Measurements from ENCODE around the gene RGS6.

RGS6 gene

DNA sequence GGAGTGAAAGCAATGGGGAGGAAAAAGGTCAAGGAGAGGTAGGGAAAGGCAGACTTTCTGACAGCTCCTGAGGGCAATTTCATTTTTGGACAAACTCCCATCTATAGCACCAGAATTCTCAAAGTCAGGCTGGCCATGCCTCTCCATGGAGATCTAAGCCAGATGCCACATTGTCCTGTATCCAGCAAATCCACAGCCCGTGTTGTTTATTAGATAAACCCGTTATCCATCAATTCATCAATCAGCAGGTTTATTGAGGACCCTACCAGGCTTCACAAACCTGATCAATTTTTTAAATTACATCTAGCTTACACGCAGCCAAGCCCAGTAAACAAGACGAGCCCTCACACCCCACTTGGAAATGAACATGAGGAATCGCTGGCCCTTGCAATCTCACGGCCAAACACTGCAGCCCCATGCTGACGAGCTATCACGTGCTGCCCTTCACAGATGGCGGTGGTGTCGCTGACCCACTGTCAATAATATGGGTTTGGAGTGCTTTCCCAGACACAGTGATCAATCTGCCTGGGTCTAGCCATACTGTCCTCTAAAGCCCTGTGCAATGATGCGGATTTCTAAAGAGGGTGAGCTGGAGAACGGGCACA is 628.8 kb downstream of the RGS6 start:
- no peak for DNase-seq

GRCh38 chr14:72562300-72562699 is 630.1 kb downstream of the RGS6 start:
- DNase-seq = no peak

DNA sequence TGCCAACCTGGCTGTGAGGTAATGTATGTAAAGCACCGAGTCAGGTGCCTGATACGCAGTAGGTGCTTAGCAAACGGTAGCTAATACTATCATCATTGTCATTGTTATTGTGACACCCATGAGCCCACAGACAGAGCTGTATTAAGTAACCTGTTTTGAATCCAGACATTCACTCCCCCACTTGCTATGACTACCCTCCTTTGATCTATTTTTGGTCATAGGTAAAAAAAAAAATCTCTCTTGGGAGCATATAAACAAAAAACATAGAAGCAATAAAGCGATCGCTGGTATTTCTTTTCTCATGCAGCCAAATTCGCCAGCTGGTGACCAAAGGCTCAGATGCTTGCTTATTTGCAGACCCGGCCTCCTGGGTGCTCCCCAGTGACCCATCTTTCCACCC is 631.4 kb downstream of the RGS6 start:
- DNase-seq = no peak

DNA sequence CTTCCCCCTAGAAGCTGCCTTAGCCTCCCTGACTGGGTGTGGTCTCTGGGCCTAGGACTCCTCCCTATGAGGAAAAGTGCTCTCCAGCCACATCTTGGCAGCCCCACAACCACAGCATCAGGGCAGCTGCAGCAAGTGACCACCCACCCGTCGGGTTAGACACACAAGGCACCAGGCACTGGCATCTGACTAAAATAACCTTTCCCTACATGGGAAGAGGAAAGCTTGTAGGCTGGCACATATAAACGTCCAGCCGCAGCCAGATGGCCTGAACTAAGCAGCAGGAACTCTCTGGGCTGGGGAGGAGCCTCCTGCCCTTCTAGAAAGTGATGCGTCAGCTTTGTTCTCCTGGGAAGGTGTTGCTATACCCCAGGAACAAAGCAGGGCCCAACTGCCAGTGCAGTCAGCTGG is 632.9 kb downstream of the RGS6 start:
- no peak for DNase-seq

GRCh38 chr14:72565917-72566316 is 633.7 kb downstream of the RGS6 start:
- DNase-seq = no peak

DNA sequence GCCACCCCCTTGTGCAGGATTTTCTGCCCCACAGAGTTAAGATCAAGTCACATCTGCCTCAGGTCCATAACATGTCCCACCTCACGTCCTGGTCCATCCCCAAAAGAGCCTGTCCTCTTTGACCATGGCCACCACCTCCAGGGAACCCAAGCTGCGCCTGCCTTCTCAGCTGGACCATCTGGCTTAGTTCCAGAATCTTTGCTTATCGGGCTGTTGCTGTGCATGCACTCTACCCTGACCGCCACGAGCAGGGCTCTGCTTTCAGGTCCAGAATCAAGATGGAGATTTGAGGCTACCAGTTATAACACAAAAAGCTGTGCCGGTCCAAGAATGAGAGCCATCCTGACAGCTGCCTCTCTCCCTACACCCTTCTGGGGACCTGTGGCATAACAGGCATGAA is 635.0 kb downstream of the RGS6 start:
- no peak for DNase-seq

DNA sequence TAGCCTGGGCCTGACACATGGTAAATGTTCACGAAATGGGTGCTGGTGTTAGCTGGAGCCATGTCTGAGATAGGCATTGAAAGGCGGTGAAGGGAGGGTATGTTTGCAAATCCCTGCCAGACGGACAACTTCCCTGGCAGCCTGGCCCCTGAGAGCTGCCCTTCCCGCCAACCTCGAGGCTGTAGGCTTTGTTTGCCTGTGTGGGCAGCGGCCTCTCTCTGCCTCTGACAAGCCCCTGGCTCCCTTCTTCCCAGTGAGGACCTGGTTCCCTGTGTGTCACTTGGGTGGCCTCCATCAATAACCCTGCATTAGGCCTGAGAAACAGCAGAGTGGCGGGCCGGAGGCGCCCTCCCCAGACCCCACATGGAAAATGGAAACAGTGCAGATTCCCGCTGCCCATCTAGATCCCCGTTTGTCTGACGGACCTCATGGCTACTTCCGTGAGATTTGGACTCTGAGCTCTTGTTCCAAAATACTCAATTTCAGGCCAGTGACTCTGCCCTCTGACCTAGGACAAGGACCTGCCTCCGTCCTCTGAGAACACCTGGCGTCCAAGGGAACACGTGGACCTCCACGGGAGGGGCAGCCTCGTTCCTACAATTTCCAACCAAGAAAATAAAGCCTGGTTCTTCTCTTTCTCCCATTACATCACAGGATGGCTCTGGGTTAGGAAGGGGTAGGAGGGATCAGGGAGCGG is 636.2 kb downstream of the RGS6 start:
- DNase-seq = no peak

- no peak for DNase-seq
These were observed 641.6 kb downstream of the RGS6 start for GRCh38 chr14:72573725-72574417.

GRCh38 chr14:72574715-72575114 is 642.5 kb downstream of the RGS6 start:
- DNase-seq = no peak

DNA sequence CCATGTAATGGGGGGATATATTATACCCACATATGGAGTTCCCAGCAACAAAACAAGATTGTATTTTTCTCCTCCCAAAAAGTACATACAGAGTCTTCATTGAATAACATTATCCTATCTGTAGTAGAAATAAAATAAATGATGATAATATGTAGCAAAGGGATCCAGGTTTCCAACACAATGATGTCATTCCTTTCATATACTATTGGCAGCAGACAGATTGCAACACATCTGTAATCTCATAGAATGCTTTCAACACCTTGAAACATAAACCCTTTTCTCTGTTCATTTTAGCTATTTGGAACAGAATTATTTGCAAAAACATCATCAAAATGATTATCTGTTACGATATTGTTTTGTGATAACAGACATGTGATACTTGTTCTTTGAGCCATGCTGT is 644.0 kb downstream of the RGS6 start:
- DNase-seq = no peak

- DNase-seq = no peak
These were observed 645.3 kb downstream of the RGS6 start for GRCh38 chr14:72577521-72577920.

DNA sequence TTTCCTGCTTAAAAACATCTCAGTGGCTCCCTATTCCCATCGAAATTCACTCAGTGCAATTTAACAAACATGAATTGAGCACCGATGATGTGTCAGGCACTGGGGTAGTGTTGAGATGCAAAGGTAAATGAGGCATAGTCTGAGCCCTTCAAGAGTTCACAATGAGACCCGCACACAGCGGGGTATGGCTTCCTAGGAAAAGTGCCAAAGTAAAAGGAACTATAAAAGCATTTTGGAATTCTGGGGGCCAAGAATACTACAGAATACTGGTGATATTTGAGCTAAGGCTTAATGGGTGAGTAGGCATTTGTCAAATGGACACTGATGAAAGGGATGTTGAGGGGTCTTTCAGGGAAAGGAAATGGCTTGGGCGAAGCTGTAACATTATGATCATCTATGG is 646.3 kb downstream of the RGS6 start:
- no peak for DNase-seq

DNA sequence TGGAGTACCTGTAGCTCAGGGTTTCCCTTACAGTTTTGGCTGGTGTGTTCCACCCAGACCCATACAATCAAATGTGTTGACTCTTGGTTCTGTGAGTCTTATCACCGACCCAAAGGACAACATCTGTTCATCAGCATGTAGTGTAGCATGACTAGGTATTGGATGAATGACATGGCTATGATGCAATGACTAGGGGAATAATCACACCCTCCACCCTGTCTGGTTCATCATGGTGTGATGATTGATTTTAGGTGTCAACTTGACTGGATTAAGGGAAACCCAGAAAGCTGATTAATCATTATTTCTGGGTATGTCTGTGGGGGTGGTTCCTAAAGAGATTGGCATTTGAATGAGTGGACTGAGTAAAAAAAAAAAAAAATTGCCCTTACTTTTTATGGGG is 650.4 kb downstream of the RGS6 start:
- no peak for DNase-seq

DNA sequence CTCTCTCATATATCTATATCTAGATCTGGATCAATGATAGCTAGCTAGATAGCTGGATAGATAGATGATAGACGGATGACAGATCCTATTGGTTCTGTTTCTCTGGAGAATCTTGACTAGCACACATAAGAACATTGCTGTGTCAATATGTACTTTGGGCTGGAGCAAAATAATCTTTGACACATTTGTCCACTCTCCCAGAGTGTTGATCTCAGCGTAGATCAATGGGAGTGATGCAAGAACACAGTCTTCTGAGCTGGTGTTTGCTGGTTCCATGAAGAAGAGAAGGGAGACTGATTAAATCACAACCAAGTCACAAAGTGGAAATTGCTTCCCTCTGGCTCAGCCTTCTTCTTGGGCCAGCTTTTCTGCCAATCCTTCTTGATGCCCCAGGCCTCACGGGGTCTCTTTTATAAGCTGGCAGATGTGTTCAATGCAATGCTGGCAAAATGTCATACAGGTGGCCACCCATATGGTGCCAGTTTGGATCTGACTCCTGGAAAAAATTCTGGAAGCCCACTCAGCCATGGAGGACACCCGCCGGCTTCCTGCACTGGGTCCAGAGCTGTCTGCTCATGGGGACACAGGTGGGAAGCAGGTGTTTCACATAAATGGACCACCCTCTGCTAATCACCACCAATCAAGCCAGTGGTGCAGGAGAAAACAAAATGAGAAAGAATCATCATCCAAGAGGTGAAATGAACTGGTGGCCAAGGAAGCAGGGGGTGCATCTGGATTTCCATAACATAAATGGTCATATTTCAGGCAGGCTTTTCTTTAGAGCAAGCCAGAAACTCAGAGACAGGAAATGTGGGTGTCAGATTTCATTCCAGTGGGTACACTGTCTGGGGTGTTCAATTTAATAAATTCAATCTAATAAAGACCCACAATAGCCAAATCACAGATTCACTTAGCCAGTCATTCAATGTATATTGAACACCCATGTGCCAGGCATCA is 651.4 kb downstream of the RGS6 start:
- DNase-seq = no peak

GRCh38 chr14:72588521-72588920 is 656.3 kb downstream of the RGS6 start:
- no peak for DNase-seq

DNA sequence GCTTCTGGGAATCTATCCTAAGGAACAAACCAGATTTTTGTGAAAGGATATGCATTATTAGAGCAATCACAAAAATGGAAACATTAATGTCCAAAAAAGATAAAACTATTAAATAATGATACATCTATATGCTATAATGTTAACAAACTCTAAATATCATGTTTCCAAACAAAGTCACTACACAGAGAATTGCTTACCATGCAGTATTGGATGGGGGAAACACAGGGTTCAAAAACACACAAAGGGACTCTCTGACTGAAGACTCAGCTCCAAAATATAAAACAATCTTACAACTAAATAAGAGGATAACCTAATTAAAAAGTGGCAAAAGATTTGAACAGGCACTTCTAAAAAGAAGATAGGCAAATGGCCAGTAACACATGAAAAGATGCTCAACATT is 657.4 kb downstream of the RGS6 start:
- DNase-seq = no peak

DNA sequence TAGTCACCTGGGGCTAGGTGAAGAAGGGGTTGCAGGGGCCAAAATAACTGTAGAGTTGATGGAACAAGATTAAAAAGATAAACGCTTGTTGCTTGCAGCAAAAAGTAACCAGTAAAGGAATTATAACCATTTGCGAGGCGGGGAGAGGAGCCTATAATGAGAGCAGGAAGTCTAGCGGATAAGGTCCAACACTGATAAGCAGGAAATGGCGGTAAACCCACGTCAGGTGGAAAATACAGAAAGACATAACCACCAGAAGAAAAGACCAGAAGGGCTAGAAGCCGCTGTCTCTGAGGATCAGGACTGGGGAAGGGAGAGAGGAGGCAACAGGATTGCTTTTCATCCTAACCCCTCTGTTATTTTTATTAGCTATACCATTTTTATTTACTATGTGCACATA is 658.3 kb downstream of the RGS6 start:
- DNase-seq = peak in 1 of 2 donors; percentile 43

DNA sequence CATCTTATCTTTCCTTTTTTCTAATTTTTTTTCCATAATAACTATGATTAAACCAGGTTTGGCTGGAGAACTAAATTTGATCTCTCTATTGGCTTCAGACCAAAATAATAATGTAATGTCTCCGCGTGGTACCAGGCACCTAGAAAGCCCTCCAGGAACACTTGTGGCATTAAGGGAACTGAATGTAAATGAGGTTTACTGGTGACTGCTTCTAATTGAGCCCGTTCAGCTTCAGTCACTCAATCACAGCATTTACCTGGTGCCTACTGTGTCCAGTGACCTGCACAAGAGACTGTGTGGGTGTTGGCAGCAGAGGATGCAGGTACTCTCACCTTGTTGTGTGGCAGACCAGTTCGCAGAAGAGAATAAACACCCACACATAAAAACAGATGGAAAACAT is 659.2 kb downstream of the RGS6 start:
- DNase-seq = no peak

GRCh38 chr14:72594099-72594901 is 662.1 kb downstream of the RGS6 start:
- DNase-seq = peak; percentile 14 to 65

DNA sequence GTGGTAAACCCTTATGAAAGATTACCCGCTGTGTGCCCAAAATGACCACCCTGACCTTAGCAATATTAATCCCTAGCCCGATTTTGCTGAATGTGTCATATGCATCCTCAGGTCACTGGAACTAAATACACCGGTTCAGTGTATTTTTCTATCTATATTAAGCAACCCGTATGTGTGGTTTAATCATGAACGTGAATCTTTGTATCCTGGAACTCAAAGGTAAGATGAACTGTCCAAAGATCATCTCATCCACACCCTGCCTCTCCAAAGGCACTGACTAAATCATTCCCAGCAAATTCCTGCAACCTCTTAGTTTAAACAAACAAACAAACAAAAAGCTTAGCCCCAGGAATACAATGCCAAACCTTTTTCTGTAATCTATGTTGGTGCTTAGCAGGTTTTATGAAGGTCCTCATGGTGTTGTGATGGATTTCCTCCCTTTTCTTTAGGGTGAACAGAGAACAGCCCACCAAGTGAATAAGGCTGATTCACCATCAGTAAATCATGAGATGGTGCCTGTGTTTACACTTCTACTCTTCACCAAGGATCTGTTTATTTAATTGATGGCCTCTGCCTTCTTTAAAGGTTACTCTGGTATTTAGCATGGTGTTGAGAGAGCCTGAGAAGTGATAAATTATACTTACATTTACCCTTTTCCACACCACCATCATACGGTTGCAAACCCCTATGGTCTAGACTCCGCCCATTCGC is 663.1 kb downstream of the RGS6 start:
- DNase-seq = no peak

Measured in CD4-positive, alpha-beta T cell treated with Interferon alpha-2 for 1 hour (primary cell).